OCI-LY3 (cell line): Measurements from ENCODE around the gene LRFN2.

Experiments
- H2AFZ ChIP-seq: fragments of 200-600, 300-600 bp; shearing (Covaris generic); 2 replicates; pipeline ENCODE4 v1.6.0; 2014; ENCODE audit warnings: antibody characterized with exemption, low read depth, low read length
- H3K27ac ChIP-seq: fragments of 200-600, 300-600 bp; sonication (generic); 2 replicates; pipeline ENCODE4 v1.5.1; 2014; ENCODE audit warnings: mild to moderate bottlenecking, low read length, moderate library complexity, mixed read lengths
- H3K27me3 ChIP-seq: fragments of 200-600, 300-600 bp; sonication (generic); 2 replicates; pipeline ENCODE4 v1.6.1; 2014; ENCODE audit warnings: low read depth, low read length, mixed read lengths
- H3K36me3 ChIP-seq: fragments of 200-600, 300-600 bp; sonication (generic); replicated peaks from 2 replicates; pipeline ENCODE3; 2014; ENCODE audit warnings: low read depth, low read length, mixed read lengths
- H3K4me1 ChIP-seq: fragments of 300-600, 200-600 bp; sonication (generic); 2 replicates; pipeline ENCODE4 v1.6.1; 2014; ENCODE audit warnings: low read length, mixed read lengths
- H3K4me2 ChIP-seq: fragments of 200-600, 300-600 bp; sonication (generic); 2 replicates; pipeline ENCODE4 v1.6.1; 2014; ENCODE audit warnings: low read length, mixed read lengths
- H3K4me3 ChIP-seq: fragments of 300-600, 200-600 bp; sonication (generic); 2 replicates; pipeline ENCODE4 v1.5.1; 2014; ENCODE audit warnings: antibody characterized with exemption, mild to moderate bottlenecking, low read length, moderate library complexity
- H3K79me2 ChIP-seq: fragments of 300-600, 200-600 bp; shearing (Covaris generic); 2 replicates; pipeline ENCODE4 v1.6.1; 2014; ENCODE audit warnings: mild to moderate bottlenecking, low read length, mixed read lengths
- H3K9ac ChIP-seq: fragments of 300-600, 200-600 bp; shearing (Covaris generic); 2 replicates; pipeline ENCODE4 v1.6.0; 2014; ENCODE audit warnings: mild to moderate bottlenecking, low read length, moderate library complexity
- H3K9me3 ChIP-seq: fragments of 200-600, 300-600 bp; shearing (Covaris generic); 2 replicates; pipeline ENCODE4 v1.6.1; 2014; ENCODE audit warnings: low read length, mixed read lengths; ENCODE audit not compliant: insufficient read depth
- H4K20me1 ChIP-seq: fragments of 200-600, 300-600 bp; sonication (generic); 2 replicates; pipeline ENCODE4 v1.6.1; 2016; ENCODE audit warnings: low read length, mixed read lengths; ENCODE audit not compliant: insufficient read depth
- EZH2phosphoT487 ChIP-seq: fragments of 200-600 bp; shearing (Covaris generic); IDR thresholded peaks from 2 replicates; pipeline ENCODE4 v1.6.1; 2018; ENCODE audit warnings: antibody characterized with exemption, mixed run types, low read depth
- TF ChIP-seq, protein P1 (sequence below): fragments of 200-600, 300-600 bp; sonication (generic); IDR thresholded peaks from 2 replicates; pipeline ENCODE4 v1.5.1; 2014; ENCODE audit warnings: antibody characterized with exemption, low read length, low read depth

The LRFN2 gene

DNA sequence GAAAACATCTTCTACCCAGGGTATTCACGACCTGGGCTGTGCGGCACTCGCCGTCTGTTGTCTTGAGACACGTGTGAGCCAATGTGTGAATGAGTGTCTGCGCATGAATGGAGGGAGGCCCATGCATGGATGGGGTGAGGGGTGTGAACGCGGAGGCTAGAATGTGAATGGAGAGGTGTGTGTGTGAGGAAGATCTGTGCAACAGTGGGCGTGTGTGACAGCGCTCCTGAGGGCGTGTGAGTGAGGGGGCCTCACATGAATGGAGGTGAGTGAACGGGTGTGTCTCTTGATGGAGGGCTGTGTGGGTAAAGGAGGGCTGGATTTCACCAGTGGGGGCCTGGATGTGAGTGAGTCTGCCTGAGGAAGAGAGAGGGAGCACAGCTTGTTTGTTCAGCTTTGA, 146.0 kb downstream of the LRFN2 start:
- no peak overlapping the region for H3K27ac ChIP-seq
- H3K4me3 ChIP-seq, result no peak overlapping the region
- H3K4me1 ChIP-seq, result peaks cover 10% of the 10 kb centered on the region
- no peak overlapping the region for H2AFZ ChIP-seq
- no peak overlapping the region for H3K4me2 ChIP-seq
- no peaks in the 10 kb centered on the region for H3K79me2 ChIP-seq
- no peaks in the 10 kb centered on the region for H3K9me3 ChIP-seq
- H3K9ac ChIP-seq, result no peak overlapping the region
- no peaks in the 10 kb centered on the region for H4K20me1 ChIP-seq
- TF ChIP-seq, protein P1, sequence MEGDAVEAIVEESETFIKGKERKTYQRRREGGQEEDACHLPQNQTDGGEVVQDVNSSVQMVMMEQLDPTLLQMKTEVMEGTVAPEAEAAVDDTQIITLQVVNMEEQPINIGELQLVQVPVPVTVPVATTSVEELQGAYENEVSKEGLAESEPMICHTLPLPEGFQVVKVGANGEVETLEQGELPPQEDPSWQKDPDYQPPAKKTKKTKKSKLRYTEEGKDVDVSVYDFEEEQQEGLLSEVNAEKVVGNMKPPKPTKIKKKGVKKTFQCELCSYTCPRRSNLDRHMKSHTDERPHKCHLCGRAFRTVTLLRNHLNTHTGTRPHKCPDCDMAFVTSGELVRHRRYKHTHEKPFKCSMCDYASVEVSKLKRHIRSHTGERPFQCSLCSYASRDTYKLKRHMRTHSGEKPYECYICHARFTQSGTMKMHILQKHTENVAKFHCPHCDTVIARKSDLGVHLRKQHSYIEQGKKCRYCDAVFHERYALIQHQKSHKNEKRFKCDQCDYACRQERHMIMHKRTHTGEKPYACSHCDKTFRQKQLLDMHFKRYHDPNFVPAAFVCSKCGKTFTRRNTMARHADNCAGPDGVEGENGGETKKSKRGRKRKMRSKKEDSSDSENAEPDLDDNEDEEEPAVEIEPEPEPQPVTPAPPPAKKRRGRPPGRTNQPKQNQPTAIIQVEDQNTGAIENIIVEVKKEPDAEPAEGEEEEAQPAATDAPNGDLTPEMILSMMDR, result no peak
- TF ChIP-seq EZH2phosphoT487, result no peak
- 0 out of 2 replicates have a peak, but pooled peaks cover 5% of the 10 kb centered on the region for H3K27me3 ChIP-seq
- no peaks in the 10 kb centered on the region for H3K36me3 ChIP-seq

DNA sequence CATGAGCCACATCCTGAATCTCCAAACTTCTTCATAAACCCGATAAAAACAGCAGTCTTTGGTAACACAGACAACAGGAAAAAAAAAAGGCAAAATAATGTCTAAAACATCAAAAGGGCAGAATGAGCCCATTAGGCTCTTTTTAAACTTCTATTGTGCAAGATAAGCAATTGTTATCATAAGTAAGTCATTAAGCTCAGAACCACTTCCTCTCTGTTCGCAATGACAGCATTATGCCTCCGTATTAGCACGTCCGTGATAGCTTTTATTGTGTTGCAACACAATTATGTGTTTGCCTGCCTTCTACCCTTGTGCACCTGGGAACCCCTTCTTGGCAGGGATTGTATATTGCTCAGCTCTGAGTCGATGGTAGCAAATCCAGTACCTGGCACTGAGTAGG, 147.1 kb downstream of the LRFN2 start:
- no peak overlapping the region for H3K4me2 ChIP-seq
- no peak overlapping the region for H3K4me3 ChIP-seq
- no peak overlapping the region for H3K27ac ChIP-seq
- H4K20me1 ChIP-seq, result no peaks in the 10 kb centered on the region
- H3K79me2 ChIP-seq, result no peaks in the 10 kb centered on the region
- H3K27me3 ChIP-seq, result 0 out of 2 replicates have a peak, but pooled peaks cover 5% of the 10 kb centered on the region
- no peaks in the 10 kb centered on the region for H3K36me3 ChIP-seq
- H3K4me1 ChIP-seq, result peaks cover 10% of the 10 kb centered on the region
- H3K9ac ChIP-seq, result no peak overlapping the region
- TF ChIP-seq, protein P1, result no peak
- no peak overlapping the region for H2AFZ ChIP-seq
- no peaks in the 10 kb centered on the region for H3K9me3 ChIP-seq

DNA sequence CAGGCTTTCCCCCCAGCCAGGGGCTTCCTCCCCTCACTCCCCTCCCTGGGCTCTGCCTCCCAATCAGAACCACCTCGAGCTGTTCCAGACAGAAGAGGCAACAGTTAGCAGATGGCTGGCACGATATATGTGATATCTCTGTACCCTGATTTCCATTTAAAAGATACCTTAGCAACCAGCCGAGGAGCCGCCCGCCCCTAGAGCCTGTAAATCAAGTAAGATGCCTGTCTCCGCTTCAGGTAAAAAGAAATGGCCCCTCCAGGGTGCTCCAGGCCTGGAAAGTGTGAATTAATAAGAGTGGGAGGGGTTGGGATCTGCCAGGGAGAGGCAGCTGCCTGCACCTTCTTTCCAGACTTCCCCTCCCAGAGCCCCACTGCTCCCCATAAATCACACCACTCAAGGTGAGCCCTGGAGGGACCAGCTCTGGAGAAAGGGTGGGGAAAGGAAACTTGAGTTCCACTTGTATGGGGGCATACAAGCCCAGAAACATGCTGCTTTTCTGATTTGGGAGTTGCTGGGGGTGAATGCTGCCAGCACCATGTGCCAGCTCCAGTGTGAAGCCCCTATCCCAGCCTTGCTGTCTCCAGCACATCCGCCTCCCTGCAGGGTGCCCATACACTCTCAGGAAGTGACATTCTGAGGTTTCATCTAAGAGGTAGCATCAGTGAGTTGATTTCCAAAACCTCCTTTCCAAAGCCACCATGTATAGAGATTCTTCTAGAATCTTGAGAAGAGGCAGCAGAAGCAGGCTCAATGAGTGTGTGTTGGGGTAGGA, 148.0 kb downstream of the LRFN2 start:
- TF ChIP-seq, protein P1, result no peak
- no peak for TF ChIP-seq EZH2phosphoT487
- H3K79me2 ChIP-seq, result no peaks in the 10 kb centered on the region
- H3K27me3 ChIP-seq, result 0 out of 2 replicates have a peak, but pooled peaks cover 3% of the 10 kb centered on the region
- peaks cover 10% of the 10 kb centered on the region for H3K4me1 ChIP-seq
- H3K9ac ChIP-seq, result no peak overlapping the region
- H2AFZ ChIP-seq, result no peak overlapping the region
- no peak overlapping the region for H3K4me3 ChIP-seq
- H3K36me3 ChIP-seq, result no peaks in the 10 kb centered on the region
- no peak overlapping the region for H3K27ac ChIP-seq
- H3K9me3 ChIP-seq, result no peaks in the 10 kb centered on the region
- H4K20me1 ChIP-seq, result no peaks in the 10 kb centered on the region
- H3K4me2 ChIP-seq, result no peak overlapping the region

DNA sequence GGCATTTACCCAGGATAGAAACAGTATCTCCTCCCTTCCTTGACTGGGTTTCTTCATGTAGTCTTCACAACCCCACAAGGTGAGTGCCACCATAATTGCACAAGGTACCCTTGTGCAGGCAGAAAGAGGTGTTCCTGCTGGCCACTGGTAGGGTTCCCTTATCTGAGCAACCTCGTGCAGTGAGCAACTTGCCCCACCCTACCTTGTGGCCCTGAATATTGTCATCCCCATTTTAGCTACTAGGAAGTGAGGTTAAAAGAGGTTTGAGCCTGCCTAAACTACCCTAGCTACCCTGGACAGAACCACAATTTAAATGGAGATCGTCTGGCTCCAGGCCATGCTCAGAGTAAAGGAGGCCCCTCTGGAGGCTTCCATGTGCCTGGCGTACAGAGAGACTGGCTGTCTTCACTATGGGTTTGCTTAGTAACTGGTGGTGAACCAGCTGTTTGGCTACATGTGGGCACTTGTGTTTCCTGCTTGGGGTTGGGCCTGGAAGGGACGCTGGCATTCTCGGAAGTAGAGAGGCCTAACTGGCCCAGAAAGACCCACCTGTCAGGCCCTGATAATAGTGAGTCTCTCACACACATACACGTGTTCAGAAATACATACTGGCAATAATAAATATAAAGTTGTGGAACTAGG, 148.8 kb downstream of the LRFN2 start:
- H3K9me3 ChIP-seq, result no peaks in the 10 kb centered on the region
- peaks cover 10% of the 10 kb centered on the region for H3K4me1 ChIP-seq
- H3K36me3 ChIP-seq, result no peaks in the 10 kb centered on the region
- TF ChIP-seq EZH2phosphoT487, result no peak
- TF ChIP-seq, protein P1, result no peak
- no peak overlapping the region for H3K27ac ChIP-seq
- 0 out of 2 replicates have a peak, but pooled peaks cover 3% of the 10 kb centered on the region for H3K27me3 ChIP-seq
- no peak overlapping the region for H2AFZ ChIP-seq
- H4K20me1 ChIP-seq, result no peaks in the 10 kb centered on the region
- no peak overlapping the region for H3K4me2 ChIP-seq
- no peak overlapping the region for H3K9ac ChIP-seq
- no peaks in the 10 kb centered on the region for H3K79me2 ChIP-seq
- no peak overlapping the region for H3K4me3 ChIP-seq
